ENCODE measurements around the gene ABCA4.

DNA sequence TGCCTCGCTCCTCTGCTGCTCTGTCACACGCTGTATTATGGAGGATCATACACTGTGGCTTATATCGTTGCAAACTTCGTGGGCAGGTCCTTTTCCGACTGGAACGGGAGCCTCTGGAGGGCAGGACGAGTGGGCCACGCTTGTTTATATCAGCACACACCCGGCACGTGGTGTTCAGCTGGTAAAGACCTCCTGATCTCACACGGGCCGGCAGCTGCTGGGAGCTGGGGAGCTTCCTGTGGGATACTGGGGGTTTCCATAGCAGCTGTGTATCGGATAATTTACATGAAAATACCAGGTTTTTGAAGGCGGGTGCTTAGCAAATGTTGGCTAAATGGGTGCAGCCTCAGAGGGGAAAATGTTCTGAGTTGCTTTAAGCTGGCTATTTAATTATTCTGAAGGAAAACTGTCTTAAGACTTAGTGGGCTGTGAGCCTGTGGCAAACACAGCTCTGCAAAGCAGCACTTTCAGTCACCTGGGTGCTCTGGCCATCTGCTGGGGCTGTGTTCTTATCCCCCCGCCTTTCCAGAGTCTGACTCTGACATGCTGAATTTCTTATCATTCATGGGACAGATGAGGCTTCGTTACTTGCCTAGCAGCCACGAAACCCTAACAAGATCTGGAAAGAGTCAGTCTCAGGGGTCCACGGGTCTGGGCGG, 108.1 kb downstream of the ABCA4 start:
- no peak for TF ChIP-seq CTCF (IDR thresholded peaks at IDR 0.05; ENCODE audit: borderline replicate concordance, extremely low read depth, low read length, poor library complexity, severe bottlenecking)
- TF ChIP-seq EZH2 (IDR thresholded peaks at IDR 0.05; ENCODE audit: borderline replicate concordance, low read depth, low read length, severe bottlenecking): no peak

Data from DND-41 (cell line).